Calu3 (cell line): ENCODE data around the gene CDKN2B-AS1. TPM values are rescaled to one million over a fixed set of nuclear protein-coding genes. Genes with fewer than 3 reads are reported as not detected.

Experiments used
- BruUV-seq: library from RNA; stranded (reverse); fragments of 400-500 nt; replicated peaks from 2 replicates; lab custom pipeline; 2021; lab: Mats Ljungman, UMichigan
- CTCF ChIA-PET: fragments of 300-600 bp; sonication (Branson Sonifier 250); formaldehyde crosslinking; loops from one replicate; lab custom pipeline; 2022; ENCODE audit warnings: antibody characterized with exemption; lab: Charles Lee
- DNase-seq: peaks from one replicate; pipeline ENCODE4 v3.0.0; 2022
- H3K27ac Mint-ChIP-seq: one replicate; pipeline ENCODE4 v1.8.0; 2022; ENCODE audit warnings: mixed read lengths; ENCODE audit not compliant: unreplicated experiment
- H3K27me3 Mint-ChIP-seq: one replicate; pipeline ENCODE4 v1.8.0; 2022; ENCODE audit warnings: mixed read lengths; ENCODE audit not compliant: unreplicated experiment
- H3K36me3 Mint-ChIP-seq: one replicate; pipeline ENCODE4 v1.8.0; 2022; ENCODE audit warnings: mild to moderate bottlenecking, moderate library complexity, mixed read lengths; ENCODE audit not compliant: insufficient read depth, unreplicated experiment
- H3K4me1 Mint-ChIP-seq: one replicate; pipeline ENCODE4 v1.8.0; 2022; ENCODE audit warnings: mild to moderate bottlenecking, low read depth, mixed read lengths; ENCODE audit not compliant: unreplicated experiment
- H3K4me3 Mint-ChIP-seq: one replicate; pipeline ENCODE4 v1.8.0; 2022; ENCODE audit warnings: mild to moderate bottlenecking, low read depth, moderate library complexity, mixed read lengths; ENCODE audit not compliant: unreplicated experiment
- H3K9me3 Mint-ChIP-seq: one replicate; pipeline ENCODE4 v1.8.0; 2022; ENCODE audit warnings: low read depth, mixed read lengths; ENCODE audit not compliant: unreplicated experiment
- CTCF ChIP-seq: fragments of 200-600 bp; IDR thresholded peaks from one replicate; pipeline ENCODE4 v1.8.0; 2022; ENCODE audit warnings: antibody characterized with exemption; ENCODE audit not compliant: unreplicated experiment
- intact Hi-C: fragments of 100-400 bp; cut with micrococcal nuclease; formaldehyde crosslinking; loops from one replicate; pipeline ENCODE4 v1.10.0; 2022; ENCODE audit not compliant: unreplicated experiment
- total RNA-seq: library from RNA; stranded (reverse); gene quantifications from 2 replicates; pipeline ENCODE4 v1.2.3, GENCODE V29; 2022

The CDKN2B-AS1 gene
- total RNA-seq, 1 experiment from 2014 or later: 8.9 TPM

DNA sequence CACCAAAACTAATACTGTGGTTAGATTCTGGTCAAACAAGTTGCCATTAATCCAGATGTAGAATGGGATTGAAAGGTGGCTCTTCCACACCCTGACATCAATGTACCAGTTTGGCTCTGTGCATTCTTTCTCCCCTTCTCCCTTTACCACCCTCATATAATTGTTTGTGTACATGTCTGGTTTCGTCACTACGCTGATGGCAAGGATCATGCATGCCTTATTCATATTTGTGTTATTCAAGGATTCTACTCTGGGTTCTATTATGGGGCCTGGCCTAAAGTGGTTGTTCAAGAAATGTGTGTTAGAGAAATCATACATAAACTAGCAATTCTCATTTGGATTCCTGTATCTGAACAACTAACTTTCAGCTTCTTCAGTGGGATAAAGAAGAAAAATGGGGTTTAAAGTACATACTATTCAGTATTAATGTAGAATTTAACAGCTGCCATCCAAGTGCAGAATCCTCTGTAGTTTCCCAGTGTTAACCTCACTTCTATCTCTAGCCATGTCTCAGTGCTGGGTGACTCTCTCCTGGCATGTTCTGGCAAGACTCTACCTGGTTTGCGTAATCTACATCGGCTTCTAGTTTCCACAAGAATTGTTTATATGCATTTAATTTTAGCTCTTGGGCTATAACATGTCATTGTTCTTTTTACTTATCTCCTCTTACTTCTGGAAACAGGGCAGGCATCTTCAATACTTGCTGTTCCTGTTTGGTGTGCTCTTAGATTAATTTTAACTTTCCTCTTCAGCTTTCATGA, 42.5 kb downstream of the CDKN2B-AS1 start:
- DNase-seq: no peak
- no peaks in the 10 kb centered on the region for H3K27me3 Mint-ChIP-seq
- TF ChIP-seq CTCF: no peak
- H3K4me3 Mint-ChIP-seq: no peak overlapping the region
- BruUV-seq: no TSS peak
- no peak overlapping the region for H3K27ac Mint-ChIP-seq
- H3K36me3 Mint-ChIP-seq: peaks cover 5% of the 10 kb centered on the region
- H3K9me3 Mint-ChIP-seq: no peaks in the 10 kb centered on the region
- peaks cover 26% of the 10 kb centered on the region for H3K4me1 Mint-ChIP-seq
- CTCF ChIA-PET: interaction anchor here (0.9 to 1.5 kb wide), 4 partner anchors 28 to 201 kb away, joined by 3 to 4 read pairs (median 3); partner anchors contain the start of gene CDKN2B
- intact Hi-C loops: loop anchor here (2.0 to 5.0 kb wide), 2 partner anchors 204 to 225 kb away; no protein-coding TSS in a partner anchor

- CTCF ChIA-PET: interaction anchor here (0.9 to 1.0 kb wide), 3 partner anchors 71 to 202 kb away, joined by 3 read pairs; no protein-coding TSS in a partner anchor
- Mint-ChIP-seq H3K9me3 (no peaks in the 10 kb centered on the region), H3K36me3 (peaks cover 11% of the 10 kb centered on the region), H3K27ac (no peak overlapping the region), H3K4me3 (no peak overlapping the region), H3K27me3 (no peaks in the 10 kb centered on the region), H3K4me1 (peaks cover 26% of the 10 kb centered on the region)
- intact Hi-C loops: loop anchor here (2.0 to 5.0 kb wide), 2 partner anchors 203 to 226 kb away; no protein-coding TSS in a partner anchor
- peak; percentile 32 for TF ChIP-seq CTCF
- DNase-seq: no peak
- no TSS peak for BruUV-seq
These were observed 43.5 kb downstream of the CDKN2B-AS1 start for GRCh38 chr9:22037954-22038690.

DNA sequence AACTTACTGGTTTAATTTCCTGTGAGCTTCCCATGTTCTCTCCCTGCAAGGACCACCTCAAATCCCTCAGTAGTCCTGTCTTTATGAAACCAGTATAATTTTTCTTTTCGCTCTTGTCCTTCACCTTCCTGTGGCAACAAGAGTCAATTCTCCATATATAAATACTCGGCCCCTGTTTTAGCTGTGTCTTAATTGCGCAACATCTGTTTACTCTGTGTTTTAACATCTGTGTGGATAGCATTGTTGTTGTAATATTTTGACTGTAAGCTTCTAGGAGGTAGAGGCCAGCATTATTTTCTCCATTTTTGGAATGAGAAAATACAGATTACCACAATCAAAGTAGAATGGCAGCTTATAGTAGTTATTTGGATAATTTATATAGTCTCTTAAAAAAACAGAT, 44.7 kb downstream of the CDKN2B-AS1 start:
- no peak overlapping the region for H3K27ac Mint-ChIP-seq
- TF ChIP-seq CTCF: no peak
- no peaks in the 10 kb centered on the region for H3K9me3 Mint-ChIP-seq
- CTCF ChIA-PET: no interaction called here
- peaks cover 11% of the 10 kb centered on the region for H3K36me3 Mint-ChIP-seq
- no TSS peak for BruUV-seq
- H3K27me3 Mint-ChIP-seq: no peaks in the 10 kb centered on the region
- H3K4me1 Mint-ChIP-seq: peaks cover 26% of the 10 kb centered on the region
- intact Hi-C loops: loop anchor here (5.0 kb wide), 1 partner anchor 227 kb away; no protein-coding TSS in a partner anchor
- H3K4me3 Mint-ChIP-seq: no peak overlapping the region
- DNase-seq: no peak

- peak overlapping the region; percentile 42 for H3K27ac Mint-ChIP-seq
- H3K9me3 Mint-ChIP-seq: no peaks in the 10 kb centered on the region
- CTCF ChIA-PET: interaction anchor here (1.4 kb wide), 1 partner anchor 12 kb away, joined by 4 read pairs; no protein-coding TSS in a partner anchor
- no peaks in the 10 kb centered on the region for H3K27me3 Mint-ChIP-seq
- BruUV-seq: no TSS peak
- intact Hi-C loops: loop anchor here (5.0 kb wide), 2 partner anchors 62 to 102 kb away; no protein-coding TSS in a partner anchor
- peaks cover 26% of the 10 kb centered on the region for H3K4me1 Mint-ChIP-seq
- TF ChIP-seq CTCF: no peak
- H3K36me3 Mint-ChIP-seq: peaks cover 11% of the 10 kb centered on the region
- no peak for DNase-seq
- no peak overlapping the region for H3K4me3 Mint-ChIP-seq
These were observed 46.2 kb downstream of the CDKN2B-AS1 start for GRCh38 chr9:22040760-22041159.
